ENCODE measurements around the gene UCN2. TPM values are rescaled to one million over a fixed set of nuclear protein-coding genes. Genes with fewer than 3 reads are reported as not detected.

UCN2 gene
- total and polyA plus RNA-seq, 2 donors (not counting 3 experiments of a cell fraction or from before 2014, with no cell fraction given) = 0.11 TPM; not detected in 1

- ChIA-PET CTCF (no interaction called here), POLR2A (no interaction called here)
- Histone ChIP-seq H3K9me1 (replicated peaks; ENCODE audit: control insufficient read depth, extremely low read depth, insufficient read depth, low read length) (no peaks in the 10 kb centered on the region), H2AFZ (ENCODE audit: low read depth, low read length) (no peak overlapping the region), H3K27ac (ENCODE audit: insufficient read depth, low read depth, low read length) (no peak overlapping the region), H3K4me2 (ENCODE audit: insufficient read depth, low read length) (no peak overlapping the region), H3K79me2 (ENCODE audit: control insufficient read depth, insufficient read depth, low read length) (no peaks in the 10 kb centered on the region), H4K20me1 (replicated peaks; ENCODE audit: control insufficient read depth, extremely low read depth, insufficient read depth, low read length) (no peaks in the 10 kb centered on the region), H3K9ac (replicated peaks; ENCODE audit: extremely low read depth, insufficient read depth, low read length) (no peak overlapping the region), H3K4me3 (replicated peaks in 1 of 3; ENCODE audit: insufficient read depth in 1 of 3, low read depth in 1 of 3, low read length in 3 of 3) (no peak overlapping the region), H3K36me3 (ENCODE audit: control insufficient read depth in 2 of 2, extremely low read depth in 1 of 2, insufficient read depth in 2 of 2, low read length in 2 of 2) (no peaks in the 10 kb centered on the region), H3K9me3 (replicated peaks; ENCODE audit: control insufficient read depth, insufficient read depth, low read length) (no peaks in the 10 kb centered on the region), H3K27me3 (ENCODE audit: control insufficient read depth in 2 of 2, insufficient read depth in 2 of 2, low read length in 2 of 2) (no peaks in the 10 kb centered on the region), H3K4me1 (ENCODE audit: control insufficient read depth, extremely low read depth, insufficient read depth, low read length) (peaks cover 1% of the 10 kb centered on the region)
- FAIRE-seq (no peak), DNase-seq (ENCODE audit: low read depth, low spot score) (no peak)
- BruUV-seq (replicated peaks) = no TSS peak
- TF ChIP-seq CTCF (IDR thresholded peaks at IDR 0.05; ENCODE audit: extremely low read depth in 1 of 2, insufficient read depth in 1 of 2, low read depth in 1 of 2, low read length in 2 of 2) (no peak), MAX (IDR thresholded peaks at IDR 0.05; ENCODE audit: insufficient read depth, insufficient read length) (no peak), EZH2 (IDR thresholded peaks at IDR 0.05; ENCODE audit: borderline replicate concordance, low read depth, low read length, severe bottlenecking) (no peak), FOS (IDR thresholded peaks at IDR 0.05; ENCODE audit: borderline replicate concordance, insufficient read depth, low read length) (no peak), POLR2A (IDR thresholded peaks at IDR 0.05; ENCODE audit: low read depth, low read length) (no peak), MYC (IDR thresholded peaks at IDR 0.05; ENCODE audit: low read depth, low read length) (no peak), GATA2 (IDR thresholded peaks at IDR 0.05; ENCODE audit: insufficient read depth, insufficient read length, low read depth, low read length) (no peak), JUN (IDR thresholded peaks at IDR 0.05; ENCODE audit: borderline replicate concordance, insufficient read depth, insufficient read length, low read depth) (no peak)
- intact Hi-C loops (cut with micrococcal nuclease) (no loop called here), dilution Hi-C loops (cut with MboI; ENCODE audit: extremely low pct_ligation_motif_present, low sequenced_read_pairs) (no loop called here)
Measured at GRCh38 chr3:48569400-48569799, 5.8 kb upstream of the UCN2 start.
